PC-9 (cell line): ENCODE data around the gene POU2F3. TPM values are rescaled to one million over a fixed set of nuclear protein-coding genes. Genes with fewer than 3 reads are reported as not detected.

Experiments used
- BruUV-seq: library from RNA; stranded (reverse); fragments of 400-500 nt; replicated peaks from 2 replicates; lab custom pipeline; 2021; lab: Mats Ljungman, UMichigan
- CTCF ChIA-PET: fragments of 300-600 bp; sonication (Branson Sonifier 250); formaldehyde crosslinking; loops from one replicate; lab custom pipeline; 2022; ENCODE audit warnings: antibody characterized with exemption; lab: Charles Lee
- POLR2A ChIA-PET: fragments of 300-600 bp; sonication (Branson Sonifier 250); formaldehyde crosslinking; loops from one replicate; lab custom pipeline; 2022; ENCODE audit warnings: antibody characterized with exemption; ENCODE audit not compliant: unreplicated experiment; lab: Charles Lee
- DNase-seq, 2 experiments: peaks; one replicate each; pipeline versions ENCODE4 v3.0.0 to v3.0.0-alpha.2; 2015 to 2022; ENCODE audit warnings: mixed read lengths in 1 of 2
- H2AFZ ChIP-seq: fragments of 200-600 bp; sonication (generic); 2 replicates; pipeline ENCODE4 v1.8.1; 2017; ENCODE audit warnings: antibody characterized with exemption
- H3F3A ChIP-seq: fragments of 200-600 bp; sonication (generic); 2 replicates; pipeline ENCODE4 v1.8.1; 2017; ENCODE audit warnings: antibody characterized with exemption, mild to moderate bottlenecking, low read depth; ENCODE audit not compliant: insufficient read depth
- H3K27ac ChIP-seq: fragments of 200-600 bp; sonication (generic); 2 replicates; pipeline ENCODE4 v1.6.1; 2016; ENCODE audit warnings: mixed run types
- H3K27me3 ChIP-seq: fragments of 200-600 bp; sonication (generic); 2 replicates; pipeline ENCODE4 v1.6.1; 2016; ENCODE audit warnings: low read depth, mixed run types; ENCODE audit not compliant: insufficient read depth
- H3K36me3 ChIP-seq: fragments of 200-600 bp; sonication (generic); 2 replicates; pipeline ENCODE4 v1.6.1; 2016; ENCODE audit warnings: low read depth, mixed run types
- H3K4me1 ChIP-seq: fragments of 200-600 bp; sonication (generic); replicated peaks from 2 replicates; pipeline ENCODE4 v1.6.1; 2016; ENCODE audit warnings: mixed run types; ENCODE audit not compliant: insufficient read depth
- H3K4me2 ChIP-seq: fragments of 200-600 bp; sonication (generic); 2 replicates; pipeline ENCODE4 v1.6.1; 2017; ENCODE audit warnings: mixed run types
- H3K4me3 ChIP-seq: fragments of 200-600 bp; sonication (generic); 2 replicates; pipeline ENCODE4 v1.6.1; 2016; ENCODE audit warnings: mixed run types
- H3K79me2 ChIP-seq: fragments of 200-600 bp; sonication (generic); 2 replicates; pipeline ENCODE4 v1.6.1; 2017; ENCODE audit warnings: low read depth, mixed run types
- H3K9me2 ChIP-seq: fragments of 200-600 bp; sonication (generic); 2 replicates; pipeline ENCODE4 v1.8.1; 2017; ENCODE audit warnings: mild to moderate bottlenecking; ENCODE audit not compliant: insufficient read depth
- H3K9me3 ChIP-seq: fragments of 200-600 bp; sonication (generic); 2 replicates; pipeline ENCODE4 v1.8.1; 2016; ENCODE audit warnings: low read depth; ENCODE audit not compliant: insufficient read depth
- H4K20me1 ChIP-seq: fragments of 200-600 bp; sonication (generic); 2 replicates; pipeline ENCODE4 v1.8.1; 2017; ENCODE audit not compliant: insufficient read depth
- CTCF ChIP-seq: fragments of 200-600 bp; sonication (generic); conservative IDR thresholded peaks from 2 replicates; pipeline ENCODE4 v1.6.1; 2017; ENCODE audit warnings: mixed run types, antibody characterized with exemption, mild to moderate bottlenecking, moderate library complexity
- EZH2 ChIP-seq: fragments of 200-600 bp; sonication (generic); IDR thresholded peaks from 2 replicates; pipeline ENCODE4 v1.8.0; 2017; ENCODE audit warnings: antibody characterized with exemption, low read depth
- intact Hi-C: fragments of 100-400 bp; cut with micrococcal nuclease; formaldehyde crosslinking; loops from one replicate; pipeline ENCODE4 v1.10.0; 2022; ENCODE audit not compliant: unreplicated experiment
- total RNA-seq: library from RNA; stranded (reverse); gene quantifications from 2 replicates; pipeline ENCODE4 v1.2.3, GENCODE V29; 2021

The POU2F3 gene
- total RNA-seq, 1 experiment from 2014 or later = 2.9 TPM

GRCh38 chr11:120324932-120325810, 85.2 kb downstream of the POU2F3 start, which contains the start of gene TLCD5:
TLCD5 (plus strand) TSS chr11:120325299; CDS start chr11:120327442, 2,143 bp downstream.
- CTCF ChIA-PET = interaction anchor here (0.6 to 0.7 kb wide), 2 partner anchors 10 to 33 kb away, joined by 4 to 10 read pairs; no protein-coding TSS in a partner anchor
- no TSS peak for BruUV-seq
- Histone ChIP-seq H3K79me2 (no peaks in the 10 kb centered on the region), H3K9me3 (no peaks in the 10 kb centered on the region), H3K9me2 (no peaks in the 10 kb centered on the region), H4K20me1 (no peaks in the 10 kb centered on the region), H3K27ac (no peak within 1 kb of the TSS), H3K4me2 (peak within 1 kb of the TSS; percentile 77), H3K27me3 (no peaks in the 10 kb centered on the region), H2AFZ (peak within 1 kb of the TSS; percentile 82), H3F3A (peaks cover 32% of the 10 kb centered on the region), H3K36me3 (no peaks in the 10 kb centered on the region), H3K4me1 (peaks cover 21% of the 10 kb centered on the region), H3K4me3 (peak within 1 kb of the TSS; percentile 79)
- DNase-seq = peak; percentile 44 to 63
- POLR2A ChIA-PET = no interaction called here
- TF ChIP-seq CTCF (no peak), EZH2 (no peak)
- intact Hi-C loops = no loop called here

- Histone ChIP-seq H3K4me3 (peak overlapping the region; percentile 79; the same call in 1 of the 2 replicates), H3K9me2 (no peaks in the 10 kb centered on the region), H3K79me2 (no peaks in the 10 kb centered on the region), H3K9me3 (no peaks in the 10 kb centered on the region), H3K4me1 (peaks cover 32% of the 10 kb centered on the region), H2AFZ (no peak overlapping the region), H4K20me1 (no peaks in the 10 kb centered on the region), H3K27ac (no peak overlapping the region), H3F3A (peaks cover 38% of the 10 kb centered on the region), H3K4me2 (peak overlapping the region; percentile 77), H3K27me3 (no peaks in the 10 kb centered on the region), H3K36me3 (no peaks in the 10 kb centered on the region)
- CTCF ChIA-PET = no interaction called here
- no TSS peak for BruUV-seq
- no peak for DNase-seq
- POLR2A ChIA-PET = no interaction called here
- intact Hi-C loops = no loop called here
- no peak for TF ChIP-seq EZH2
- no peak for TF ChIP-seq CTCF
These were observed 86.3 kb downstream of the POU2F3 start for GRCh38 chr11:120326228-120326627.

- intact Hi-C loops = no loop called here
- CTCF ChIA-PET = no interaction called here
- no peak overlapping the region for H3K4me2 ChIP-seq
These were observed 86.9 kb downstream of the POU2F3 start for GRCh38 chr11:120326845-120327281.

More at GRCh38 chr11:120326845-120327281, 86.9 kb downstream of the POU2F3 start:
- no peaks in the 10 kb centered on the region for H3K27me3 ChIP-seq
- TF ChIP-seq CTCF (no peak), EZH2 (no peak)
- POLR2A ChIA-PET = no interaction called here
- peaks cover 42% of the 10 kb centered on the region for H3F3A ChIP-seq
- peaks cover 38% of the 10 kb centered on the region for H3K4me1 ChIP-seq
- no peaks in the 10 kb centered on the region for H3K9me2 ChIP-seq
- no peaks in the 10 kb centered on the region for H3K9me3 ChIP-seq
- no peak overlapping the region for H2AFZ ChIP-seq
- H3K36me3 ChIP-seq = no peaks in the 10 kb centered on the region
- no peaks in the 10 kb centered on the region for H3K79me2 ChIP-seq
- H3K4me3 ChIP-seq = no peak overlapping the region
- BruUV-seq = no TSS peak
- DNase-seq = no peak
- no peaks in the 10 kb centered on the region for H4K20me1 ChIP-seq
- H3K27ac ChIP-seq = no peak overlapping the region
